GM13976 (cell line): Measurements from ENCODE around the gene DDA1.

Source experiments
- DNase-seq: peaks from one replicate; pipeline ENCODE4 v3.0.0; 2012; ENCODE audit warnings: low spot score
- CTCF ChIP-seq: IDR thresholded peaks from 2 replicates; pipeline ENCODE4 v1.5.1; 2012; ENCODE audit warnings: borderline replicate concordance, mild to moderate bottlenecking; ENCODE audit not compliant: insufficient read depth; ENCODE audit errors: extremely low read depth, missing control alignments, control extremely low read depth
- in situ Hi-C: fragments of 300-500 bp; cut with MboI; formaldehyde crosslinking; loops from one replicate; pipeline ENCODE4 v1.12.0; 2022; ENCODE audit warnings: low sequenced_read_pairs, mixed read lengths, inconsistent platforms; ENCODE audit not compliant: unreplicated experiment

Gene DDA1

GRCh38 chr19:17325881-17326594 lies 16.7 kb downstream of the DDA1 start:
- no peak for DNase-seq
- in situ Hi-C loops = no loop called here
- TF ChIP-seq CTCF = no peak

- no peak for DNase-seq
- in situ Hi-C loops = no loop called here
- no peak for TF ChIP-seq CTCF
Measured at GRCh38 chr19:17326595-17326966, 17.2 kb downstream of the DDA1 start.

- TF ChIP-seq CTCF = no peak
- no peak for DNase-seq
Measured at GRCh38 chr19:17327068-17327653, 17.8 kb downstream of the DDA1 start.

GRCh38 chr19:17327654-17328516 lies 18.5 kb downstream of the DDA1 start:
- no peak for TF ChIP-seq CTCF
- DNase-seq = peak; percentile 87
- in situ Hi-C loops = no loop called here

More at GRCh38 chr19:17327068-17327653, 17.8 kb downstream of the DDA1 start:
- in situ Hi-C loops = no loop called here

- no peak for TF ChIP-seq CTCF
- peak; percentile 66 for DNase-seq
- in situ Hi-C loops = no loop called here
Measured at GRCh38 chr19:17328517-17329365, 19.4 kb downstream of the DDA1 start.
